Lower leg skin (tissue), 3 donors: ENCODE measurements around the gene DCBLD1.

Experiments used
- POLR2A ChIP-seq, 2 donors: fragments of 450-650 bp; IDR thresholded peaks; one replicate each; pipeline ENCODE4 v1.6.1; 2016 to 2017; ENCODE audit warnings: antibody characterized with exemption in 2 of 2, mild to moderate bottlenecking in 1 of 2, moderate library complexity in 1 of 2
- TF ChIP-seq, protein P1 (sequence below), 3 donors: fragments of 450-650 bp; IDR thresholded peaks; one replicate each; pipeline ENCODE4 v1.5.1; 2016; ENCODE audit warnings: antibody characterized with exemption in 3 of 3, mild to moderate bottlenecking in 3 of 3, moderate library complexity in 2 of 3

- TF ChIP-seq, protein P1, sequence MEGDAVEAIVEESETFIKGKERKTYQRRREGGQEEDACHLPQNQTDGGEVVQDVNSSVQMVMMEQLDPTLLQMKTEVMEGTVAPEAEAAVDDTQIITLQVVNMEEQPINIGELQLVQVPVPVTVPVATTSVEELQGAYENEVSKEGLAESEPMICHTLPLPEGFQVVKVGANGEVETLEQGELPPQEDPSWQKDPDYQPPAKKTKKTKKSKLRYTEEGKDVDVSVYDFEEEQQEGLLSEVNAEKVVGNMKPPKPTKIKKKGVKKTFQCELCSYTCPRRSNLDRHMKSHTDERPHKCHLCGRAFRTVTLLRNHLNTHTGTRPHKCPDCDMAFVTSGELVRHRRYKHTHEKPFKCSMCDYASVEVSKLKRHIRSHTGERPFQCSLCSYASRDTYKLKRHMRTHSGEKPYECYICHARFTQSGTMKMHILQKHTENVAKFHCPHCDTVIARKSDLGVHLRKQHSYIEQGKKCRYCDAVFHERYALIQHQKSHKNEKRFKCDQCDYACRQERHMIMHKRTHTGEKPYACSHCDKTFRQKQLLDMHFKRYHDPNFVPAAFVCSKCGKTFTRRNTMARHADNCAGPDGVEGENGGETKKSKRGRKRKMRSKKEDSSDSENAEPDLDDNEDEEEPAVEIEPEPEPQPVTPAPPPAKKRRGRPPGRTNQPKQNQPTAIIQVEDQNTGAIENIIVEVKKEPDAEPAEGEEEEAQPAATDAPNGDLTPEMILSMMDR (IDR thresholded peaks at IDR 0.05), result no peak
- no peak for TF ChIP-seq POLR2A (IDR thresholded peaks at IDR 0.05)
Measured at GRCh38 chr6:117540670-117541069, 58.2 kb downstream of the DCBLD1 start.
